Nephron progenitor cell (in vitro differentiated cells): ENCODE results near the gene SH3TC2.

Experiments
- DNase-seq: peaks from one replicate; pipeline ENCODE4 v3.0.0; 2021
- H3K27ac Mint-ChIP-seq: 2 replicates; pipeline ENCODE4 v1.8.0; 2021; ENCODE audit warnings: mild to moderate bottlenecking, moderate library complexity, mixed read lengths
- H3K27me3 Mint-ChIP-seq: 2 replicates; pipeline ENCODE4 v1.8.0; 2021; ENCODE audit warnings: mild to moderate bottlenecking, low read depth, mixed read lengths; ENCODE audit not compliant: poor library complexity
- H3K36me3 Mint-ChIP-seq: 2 replicates; pipeline ENCODE4 v1.8.0; 2021; ENCODE audit warnings: low read depth, mixed read lengths
- H3K4me1 Mint-ChIP-seq: 2 replicates; pipeline ENCODE4 v1.8.0; 2021; ENCODE audit warnings: mixed read lengths
- H3K4me3 Mint-ChIP-seq: 2 replicates; pipeline ENCODE4 v1.8.0; 2021; ENCODE audit warnings: mild to moderate bottlenecking, moderate library complexity, mixed read lengths
- H3K9me3 Mint-ChIP-seq: 2 replicates; pipeline ENCODE4 v1.8.0; 2021; ENCODE audit warnings: mild to moderate bottlenecking, moderate library complexity, mixed read lengths
- CTCF ChIP-seq: fragments of 200-600 bp; sonication (generic); IDR thresholded peaks from 2 replicates; pipeline ENCODE4 v1.5.0; 2021; ENCODE audit warnings: antibody characterized with exemption

SH3TC2 gene

GRCh38 chr5:149069711-149070110 lies 6.8 kb upstream of the SH3TC2 start:
- no peak for DNase-seq
- Mint-ChIP-seq H3K36me3 (no peaks in the 10 kb centered on the region), H3K4me3 (no peak overlapping the region), H3K9me3 (no peaks in the 10 kb centered on the region), H3K27ac (no peak overlapping the region), H3K4me1 (no peaks in the 10 kb centered on the region), H3K27me3 (peaks cover 3% of the 10 kb centered on the region)
- TF ChIP-seq CTCF: no peak

GRCh38 chr5:149063896-149064478 lies 1.1 kb upstream of the SH3TC2 start:
- H3K27ac Mint-ChIP-seq: no peak overlapping the region
- peaks cover 4% of the 10 kb centered on the region for H3K4me1 Mint-ChIP-seq
- H3K9me3 Mint-ChIP-seq: no peaks in the 10 kb centered on the region
- no peaks in the 10 kb centered on the region for H3K36me3 Mint-ChIP-seq
- TF ChIP-seq CTCF: no peak
- H3K4me3 Mint-ChIP-seq: no peak overlapping the region
- peaks cover 12% of the 10 kb centered on the region for H3K27me3 Mint-ChIP-seq
- DNase-seq: no peak

DNA sequence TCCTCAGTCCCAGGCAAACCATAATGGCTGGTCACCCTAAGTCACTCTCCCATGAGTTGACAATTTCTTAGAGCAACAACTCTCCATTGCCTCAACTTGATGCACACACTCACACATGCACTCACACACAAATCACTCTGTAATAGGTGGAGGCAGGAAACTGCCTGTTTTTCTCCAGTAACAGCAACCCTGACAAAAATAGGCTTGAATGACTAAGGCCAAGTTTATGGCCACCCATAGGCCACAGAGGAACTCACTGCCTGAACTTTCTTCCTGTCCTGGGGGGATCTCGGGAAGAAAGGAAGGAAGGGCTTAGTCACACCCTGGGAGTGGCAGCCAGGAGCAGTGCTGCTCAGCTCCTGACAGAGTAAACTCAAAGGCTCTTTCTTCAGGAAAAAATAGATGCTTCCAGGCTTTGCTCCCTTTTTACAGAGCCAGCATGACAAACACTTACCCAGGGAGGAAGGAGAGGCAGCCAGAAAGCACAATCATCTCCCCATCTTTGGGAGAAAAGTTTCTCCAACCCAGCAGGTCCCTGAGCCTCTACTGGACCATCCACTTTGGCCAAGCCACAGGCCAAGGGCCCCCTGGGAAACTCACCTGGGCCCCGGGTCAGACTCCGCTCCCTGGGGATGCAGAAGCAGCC lies 368 bp downstream of the SH3TC2 start:
- TF ChIP-seq CTCF: no peak
- H3K9me3 Mint-ChIP-seq: peaks cover 6% of the 10 kb centered on the region
- peaks cover 4% of the 10 kb centered on the region for H3K4me1 Mint-ChIP-seq
- H3K4me3 Mint-ChIP-seq: no peak overlapping the region
- H3K27me3 Mint-ChIP-seq: peaks cover 15% of the 10 kb centered on the region
- no peaks in the 10 kb centered on the region for H3K36me3 Mint-ChIP-seq
- DNase-seq: no peak
- no peak overlapping the region for H3K27ac Mint-ChIP-seq

DNA sequence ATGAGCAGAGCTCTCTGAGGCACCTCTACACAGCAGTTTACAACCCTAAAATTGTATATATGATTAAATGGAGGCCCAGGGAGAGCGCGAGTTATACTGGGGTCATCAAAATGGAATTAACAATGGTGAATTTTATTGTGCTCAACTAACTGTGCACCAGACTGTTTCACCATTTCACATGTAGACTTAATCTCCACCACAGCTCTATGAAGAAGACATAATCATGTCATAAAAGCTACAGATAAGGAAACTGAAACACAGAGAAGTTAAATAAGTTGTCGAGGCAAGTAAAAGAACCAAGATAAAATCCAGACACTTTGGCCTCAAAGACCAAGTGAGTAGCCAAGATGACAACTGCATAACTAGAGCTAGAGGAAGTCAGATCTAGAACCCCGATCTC lies 1.5 kb downstream of the SH3TC2 start:
- DNase-seq: no peak
- peaks cover 15% of the 10 kb centered on the region for H3K27me3 Mint-ChIP-seq
- peaks cover 10% of the 10 kb centered on the region for H3K9me3 Mint-ChIP-seq
- H3K4me3 Mint-ChIP-seq: no peak overlapping the region
- H3K36me3 Mint-ChIP-seq: no peaks in the 10 kb centered on the region
- H3K27ac Mint-ChIP-seq: no peak overlapping the region
- TF ChIP-seq CTCF: no peak
- H3K4me1 Mint-ChIP-seq: peaks cover 4% of the 10 kb centered on the region

DNA sequence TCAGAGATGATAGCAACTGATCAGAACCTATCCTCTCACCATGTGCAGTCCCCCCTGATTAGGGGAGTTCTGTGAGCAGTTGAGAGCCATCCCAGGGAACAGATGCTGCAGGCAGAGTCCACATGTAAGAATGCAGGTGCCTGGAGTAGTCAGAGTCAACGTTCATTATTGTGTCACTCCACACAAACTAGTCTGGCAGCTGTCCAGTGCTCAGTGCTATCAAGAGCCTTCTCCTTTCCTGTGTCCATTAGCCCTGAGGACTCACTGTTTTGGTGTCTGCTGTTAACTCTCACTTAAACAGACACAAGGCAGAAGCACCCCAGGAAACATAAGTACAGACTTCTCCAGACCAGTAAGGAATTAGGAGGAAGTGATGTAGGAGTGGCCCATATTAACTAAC lies 2.5 kb downstream of the SH3TC2 start:
- Mint-ChIP-seq H3K36me3 (no peaks in the 10 kb centered on the region), H3K4me1 (peaks cover 4% of the 10 kb centered on the region), H3K4me3 (no peak overlapping the region), H3K9me3 (peaks cover 10% of the 10 kb centered on the region), H3K27ac (no peak overlapping the region), H3K27me3 (peaks cover 18% of the 10 kb centered on the region)
- no peak for TF ChIP-seq CTCF
- DNase-seq: no peak

- TF ChIP-seq CTCF: no peak
- peaks cover 8% of the 10 kb centered on the region for H3K27me3 Mint-ChIP-seq
- H3K36me3 Mint-ChIP-seq: no peaks in the 10 kb centered on the region
- no peak for DNase-seq
- no peak overlapping the region for H3K4me3 Mint-ChIP-seq
- H3K4me1 Mint-ChIP-seq: no peaks in the 10 kb centered on the region
- peaks cover 10% of the 10 kb centered on the region for H3K9me3 Mint-ChIP-seq
- H3K27ac Mint-ChIP-seq: no peak overlapping the region
These were observed 6.2 kb downstream of the SH3TC2 start for GRCh38 chr5:149056616-149057165.
